ENCODE results near the gene KCNJ10.

GRCh38 chr1:159990005-159990404 is 80.0 kb downstream of the KCNJ10 start:
- TF ChIP-seq CTCF (conservative IDR thresholded peaks at IDR 0.05; ENCODE audit: low read length) (no peak), EZH2phosphoT487 (IDR thresholded peaks at IDR 0.05; ENCODE audit: borderline replicate concordance) (no peak)
